GM23338 (cell line): ENCODE data around the gene LHX1.

Experiments
- CTCF ChIP-seq, 2 experiments: fragments of 200-600 bp in 1 of 2; sonication (generic) in 1 of 2; conservative IDR thresholded peaks; 2 replicates each; pipeline versions ENCODE4 v1.5.1 to v1.6.1; 2016 to 2017; ENCODE audit warnings: antibody characterized with exemption in 2 of 2, low read depth in 2 of 2, mild to moderate bottlenecking in 2 of 2, moderate library complexity in 1 of 2
- ETS1 ChIP-seq: IDR thresholded peaks from 2 replicates; pipeline ENCODE4 v1.6.1; 2016; ENCODE audit warnings: antibody characterized with exemption
- EZH2 ChIP-seq: fragments of 200-600 bp; sonication (generic); IDR thresholded peaks from one replicate; pipeline ENCODE4 v1.8.0; 2017; ENCODE audit warnings: antibody characterized with exemption, mild to moderate bottlenecking, low read depth; ENCODE audit not compliant: unreplicated experiment
- EZH2phosphoT487 ChIP-seq: fragments of 200-600 bp; sonication (generic); IDR thresholded peaks from one replicate; pipeline ENCODE4 v1.8.1; 2018; ENCODE audit warnings: antibody characterized with exemption; ENCODE audit not compliant: unreplicated experiment
- JUNB ChIP-seq: IDR thresholded peaks from one replicate; pipeline ENCODE4 v1.6.1; 2016; ENCODE audit warnings: antibody characterized with exemption; ENCODE audit not compliant: unreplicated experiment
- POLR2AphosphoS5 ChIP-seq: IDR thresholded peaks from 2 replicates; pipeline ENCODE4 v1.6.1; 2016; ENCODE audit warnings: antibody characterized with exemption, low read depth

- TF ChIP-seq EZH2, result no peak
- TF ChIP-seq CTCF (conservative IDR thresholded peaks at IDR 0.05; ENCODE audit: low read depth in 2 of 2), result no peak
- TF ChIP-seq POLR2AphosphoS5, result no peak
- no peak for TF ChIP-seq EZH2phosphoT487
- TF ChIP-seq ETS1, result no peak
- TF ChIP-seq JUNB, result no peak
These were observed 24.1 kb upstream of the LHX1 start for GRCh38 chr17:36913132-36913531.
